Activated CD8-positive, alpha-beta memory T cell treated with anti-CD3 and anti-CD28 coated beads, Interleukin-2, amount 10 ng/mL, durations not matched to agents 7 days and 5 days (primary cell): ENCODE data around the gene AGTR2. TPM values are rescaled to one million over a fixed set of nuclear protein-coding genes. Genes with fewer than 3 reads are reported as not detected.
"Not testable (repeated sequence)": the region's sequence is repeated elsewhere in the genome, so short reads cannot be mapped to it uniquely, and the experiment has no call there.

Source experiments
- ATAC-seq: fragments of 150-1000 bp; cut with Tn5 transposase; one replicate; pipeline ENCODE4 v1.10.0; 2021; ENCODE audit warnings: moderate library complexity
- CTCF ChIA-PET: fragments of 350-600 bp; sonication (Branson Sonifier 250); formaldehyde crosslinking; loops from one replicate; lab custom pipeline; 2021; ENCODE audit warnings: antibody characterized with exemption; lab: Charles Lee
- DNase-seq: peaks from one replicate; pipeline ENCODE4 v3.0.0-alpha.2; 2020
- H3K27ac Mint-ChIP-seq: one replicate; pipeline ENCODE4 v1.8.0; 2021; ENCODE audit warnings: mild to moderate bottlenecking, mixed read lengths
- H3K27me3 Mint-ChIP-seq: one replicate; pipeline ENCODE4 v1.8.0; 2021; ENCODE audit warnings: mixed read lengths
- H3K36me3 Mint-ChIP-seq: one replicate; pipeline ENCODE4 v1.8.0; 2021; ENCODE audit warnings: mild to moderate bottlenecking, mixed read lengths
- H3K4me1 Mint-ChIP-seq: one replicate; pipeline ENCODE4 v1.8.0; 2021; ENCODE audit warnings: mixed read lengths
- H3K4me3 Mint-ChIP-seq: one replicate; pipeline ENCODE4 v1.8.0; 2021; ENCODE audit warnings: mild to moderate bottlenecking, moderate library complexity, mixed read lengths
- H3K9me3 Mint-ChIP-seq: one replicate; pipeline ENCODE4 v1.8.0; 2022; ENCODE audit warnings: low read depth, mixed read lengths
- total RNA-seq, 2 experiments: library from RNA; stranded (reverse); gene quantifications; one replicate each; pipeline ENCODE4 v1.2.3, GENCODE V29; 2021

The AGTR2 gene
- total RNA-seq: not detected

GRCh38 chrX:116170511-116170910 lies at the start of gene AGTR2:
Gene AGTR2, plus strand, starts transcription at chrX:116170744. Its CDS starts 1,537 bp downstream, at chrX:116172281.
- Mint-ChIP-seq H3K27me3 (no peaks in the 10 kb centered on the region), H3K4me1 (no peaks in the 10 kb centered on the region), H3K4me3 (no peak within 1 kb of the TSS), H3K36me3 (no peaks in the 10 kb centered on the region), H3K9me3 (peaks cover 4% of the 10 kb centered on the region), H3K27ac (no peak within 1 kb of the TSS)
- no peak for ATAC-seq
- CTCF ChIA-PET: no interaction called here
- DNase-seq: no peak

- CTCF ChIA-PET: no interaction called here
- H3K4me1 Mint-ChIP-seq: no peaks in the 10 kb centered on the region
- no peak overlapping the region for H3K27ac Mint-ChIP-seq
- ATAC-seq (no peak), DNase-seq (no peak)
- H3K4me3 Mint-ChIP-seq: no peak overlapping the region
- H3K9me3 Mint-ChIP-seq: no peaks in the 10 kb centered on the region
- no peaks in the 10 kb centered on the region for H3K36me3 Mint-ChIP-seq
- H3K27me3 Mint-ChIP-seq: no peaks in the 10 kb centered on the region
These were observed 35.3 kb upstream of the AGTR2 start for GRCh38 chrX:116135277-116135676.

DNA sequence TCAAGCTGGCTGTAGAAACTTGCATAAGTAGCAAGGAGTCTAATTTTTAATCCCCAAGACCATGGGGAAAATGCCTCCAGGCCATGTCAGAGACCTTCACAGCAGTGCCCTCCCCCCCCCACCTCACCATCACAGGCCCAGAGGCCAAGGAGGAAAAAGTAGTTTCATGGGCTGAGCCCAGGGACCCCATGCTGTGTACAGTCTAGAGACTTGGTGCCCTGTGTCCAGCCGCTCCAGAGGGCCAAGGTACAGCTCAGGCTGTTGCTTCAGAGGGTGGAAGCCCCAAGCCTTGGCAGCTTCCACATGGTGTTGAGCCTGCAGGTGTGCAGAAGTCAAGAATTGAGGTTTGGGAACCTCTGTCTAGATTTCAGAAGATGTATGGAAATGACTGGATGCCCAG lies 29.3 kb upstream of the AGTR2 start:
- H3K9me3 Mint-ChIP-seq, H3K27ac Mint-ChIP-seq, ATAC-seq, CTCF ChIA-PET, DNase-seq, H3K4me1 Mint-ChIP-seq, H3K27me3 Mint-ChIP-seq, H3K4me3 Mint-ChIP-seq, H3K36me3 Mint-ChIP-seq: not testable (repeated sequence)

GRCh38 chrX:116142976-116143375 lies 27.6 kb upstream of the AGTR2 start:
- H3K9me3 Mint-ChIP-seq: no peaks in the 10 kb centered on the region
- no peaks in the 10 kb centered on the region for H3K27me3 Mint-ChIP-seq
- CTCF ChIA-PET: no interaction called here
- H3K4me1 Mint-ChIP-seq: no peaks in the 10 kb centered on the region
- no peaks in the 10 kb centered on the region for H3K36me3 Mint-ChIP-seq
- no peak for DNase-seq
- H3K27ac Mint-ChIP-seq: no peak overlapping the region
- H3K4me3 Mint-ChIP-seq: no peak overlapping the region
- ATAC-seq: no peak

GRCh38 chrX:116172976-116173375 lies 2.4 kb downstream of the AGTR2 start:
- CTCF ChIA-PET: no interaction called here
- H3K36me3 Mint-ChIP-seq: no peaks in the 10 kb centered on the region

GRCh38 chrX:116181300-116181699 lies 10.8 kb downstream of the AGTR2 start:
- Mint-ChIP-seq H3K27ac (no peak overlapping the region), H3K4me3 (no peak overlapping the region), H3K4me1 (no peaks in the 10 kb centered on the region), H3K9me3 (no peaks in the 10 kb centered on the region), H3K27me3 (no peaks in the 10 kb centered on the region), H3K36me3 (no peaks in the 10 kb centered on the region)
- CTCF ChIA-PET: no interaction called here
- DNase-seq (no peak), ATAC-seq (no peak)

More at GRCh38 chrX:116172976-116173375, 2.4 kb downstream of the AGTR2 start:
- H3K27ac Mint-ChIP-seq: no peak overlapping the region
- no peak for DNase-seq
- peaks cover 4% of the 10 kb centered on the region for H3K9me3 Mint-ChIP-seq
- H3K27me3 Mint-ChIP-seq: no peaks in the 10 kb centered on the region
- no peak overlapping the region for H3K4me3 Mint-ChIP-seq
- H3K4me1 Mint-ChIP-seq: no peaks in the 10 kb centered on the region
- no peak for ATAC-seq

- Mint-ChIP-seq H3K4me3 (no peak overlapping the region), H3K9me3 (no peaks in the 10 kb centered on the region), H3K27ac (no peak overlapping the region), H3K27me3 (no peaks in the 10 kb centered on the region), H3K4me1 (no peaks in the 10 kb centered on the region), H3K36me3 (no peaks in the 10 kb centered on the region)
- ATAC-seq (no peak), DNase-seq (no peak)
- CTCF ChIA-PET: no interaction called here
These were observed 14.6 kb downstream of the AGTR2 start for GRCh38 chrX:116185163-116185562.

DNA sequence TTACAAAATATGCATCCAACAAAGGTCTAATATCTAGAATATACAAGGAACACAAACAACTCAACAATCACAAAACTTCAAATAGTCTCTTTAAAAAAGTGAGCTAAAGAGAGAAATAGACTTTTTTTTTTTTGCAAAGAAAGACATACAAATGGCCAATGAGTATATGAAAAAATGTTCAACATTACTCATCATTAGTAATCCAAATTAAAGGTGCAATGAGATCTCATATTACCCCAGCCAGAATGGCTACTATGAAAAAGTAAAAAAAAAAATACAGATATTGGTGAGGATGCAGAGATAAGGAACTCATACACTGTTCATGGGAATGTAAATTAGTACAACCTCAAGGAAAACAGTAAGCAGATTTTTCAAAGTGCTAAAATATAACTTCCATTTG lies 24.1 kb downstream of the AGTR2 start:
- H3K36me3 Mint-ChIP-seq: no peaks in the 10 kb centered on the region
- no peak for ATAC-seq
- no peaks in the 10 kb centered on the region for H3K27me3 Mint-ChIP-seq
- H3K9me3 Mint-ChIP-seq: peaks cover 2% of the 10 kb centered on the region
- H3K4me1 Mint-ChIP-seq: no peaks in the 10 kb centered on the region
- DNase-seq: no peak
- H3K27ac Mint-ChIP-seq: no peak overlapping the region
- CTCF ChIA-PET: no interaction called here
- H3K4me3 Mint-ChIP-seq: no peak overlapping the region

- CTCF ChIA-PET: no interaction called here
- no peak overlapping the region for H3K27ac Mint-ChIP-seq
- no peak overlapping the region for H3K4me3 Mint-ChIP-seq
- H3K36me3 Mint-ChIP-seq: no peaks in the 10 kb centered on the region
- no peaks in the 10 kb centered on the region for H3K27me3 Mint-ChIP-seq
- ATAC-seq (no peak), DNase-seq (no peak)
- no peaks in the 10 kb centered on the region for H3K4me1 Mint-ChIP-seq
- no peaks in the 10 kb centered on the region for H3K9me3 Mint-ChIP-seq
These were observed 27.7 kb downstream of the AGTR2 start for GRCh38 chrX:116198235-116198634.

- no peak for DNase-seq
- Mint-ChIP-seq H3K27me3 (no peaks in the 10 kb centered on the region), H3K27ac (no peak overlapping the region), H3K9me3 (no peaks in the 10 kb centered on the region), H3K36me3 (no peaks in the 10 kb centered on the region), H3K4me3 (no peak overlapping the region), H3K4me1 (no peaks in the 10 kb centered on the region)
- CTCF ChIA-PET: no interaction called here
- ATAC-seq: no peak
These were observed 28.3 kb downstream of the AGTR2 start for GRCh38 chrX:116198810-116199209.

- no peaks in the 10 kb centered on the region for H3K27me3 Mint-ChIP-seq
- H3K27ac Mint-ChIP-seq: no peak overlapping the region
- no peaks in the 10 kb centered on the region for H3K4me1 Mint-ChIP-seq
- DNase-seq: no peak
- CTCF ChIA-PET: no interaction called here
- ATAC-seq: no peak
- no peaks in the 10 kb centered on the region for H3K9me3 Mint-ChIP-seq
- H3K4me3 Mint-ChIP-seq: no peak overlapping the region
- H3K36me3 Mint-ChIP-seq: no peaks in the 10 kb centered on the region
These were observed 34.4 kb downstream of the AGTR2 start for GRCh38 chrX:116204932-116205331.

DNA sequence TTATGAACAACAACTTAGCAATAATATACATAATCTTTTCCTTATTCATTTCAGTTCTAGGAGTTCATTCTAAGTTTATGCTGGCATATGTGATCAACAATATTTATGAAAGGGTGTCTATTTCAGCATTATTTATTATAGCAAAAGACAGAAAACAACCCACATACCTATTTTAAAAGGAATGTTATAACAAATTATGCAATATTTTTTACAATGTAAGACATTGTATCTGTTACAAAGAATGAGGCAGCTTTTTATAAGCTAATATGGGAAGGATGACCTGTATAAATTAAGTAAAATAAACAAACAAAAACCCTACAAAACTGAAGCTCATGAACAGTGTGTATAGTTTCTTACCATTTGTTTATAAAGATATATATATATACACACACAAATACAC lies 42.7 kb downstream of the AGTR2 start:
- no peaks in the 10 kb centered on the region for H3K27me3 Mint-ChIP-seq
- no peaks in the 10 kb centered on the region for H3K36me3 Mint-ChIP-seq

DNA sequence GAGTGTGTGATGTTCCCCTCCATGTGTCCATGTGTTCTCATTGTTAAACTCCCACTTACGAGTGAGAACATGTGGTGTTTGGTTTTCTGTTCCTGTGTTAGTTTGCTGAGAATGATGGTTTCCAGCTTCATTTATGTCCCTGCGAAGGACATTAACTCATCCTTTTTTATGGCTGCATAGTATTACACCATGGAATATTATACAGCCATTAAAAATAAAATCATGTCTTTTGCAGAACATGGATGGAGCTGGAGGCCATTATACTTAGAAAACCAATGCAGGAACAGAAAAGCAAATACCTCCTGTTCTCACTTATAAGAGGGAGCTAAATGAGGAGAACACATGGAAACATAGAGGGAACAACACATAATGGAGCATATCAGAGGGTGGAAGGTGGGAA lies 46.5 kb downstream of the AGTR2 start:
- H3K27me3 Mint-ChIP-seq, H3K4me3 Mint-ChIP-seq, H3K36me3 Mint-ChIP-seq, H3K4me1 Mint-ChIP-seq, ATAC-seq, DNase-seq, H3K27ac Mint-ChIP-seq, CTCF ChIA-PET, H3K9me3 Mint-ChIP-seq: not testable (repeated sequence)

More for the DNA sequence above, 42.7 kb downstream of the AGTR2 start:
- CTCF ChIA-PET: no interaction called here
- H3K27ac Mint-ChIP-seq: no peak overlapping the region
- no peaks in the 10 kb centered on the region for H3K4me1 Mint-ChIP-seq
- ATAC-seq: no peak
- H3K4me3 Mint-ChIP-seq: no peak overlapping the region
- no peaks in the 10 kb centered on the region for H3K9me3 Mint-ChIP-seq
- DNase-seq: no peak
